Skeletal muscle cell (primary cell): ENCODE data around the gene FBP1.
"Not testable (repeated sequence)": the region's sequence is repeated elsewhere in the genome, so short reads cannot be mapped to it uniquely, and the experiment has no call there.

Experiments used
- DNase-seq: peaks from one replicate; pipeline ENCODE4 v3.0.0-alpha.2; 2010; ENCODE audit warnings: low read depth
- H3K4me3 ChIP-seq: 2 replicates; pipeline ENCODE4 v1.5.1; 2011; ENCODE audit warnings: low read depth, mild to moderate bottlenecking, control low read depth, low read length, moderate library complexity

The FBP1 gene

DNA sequence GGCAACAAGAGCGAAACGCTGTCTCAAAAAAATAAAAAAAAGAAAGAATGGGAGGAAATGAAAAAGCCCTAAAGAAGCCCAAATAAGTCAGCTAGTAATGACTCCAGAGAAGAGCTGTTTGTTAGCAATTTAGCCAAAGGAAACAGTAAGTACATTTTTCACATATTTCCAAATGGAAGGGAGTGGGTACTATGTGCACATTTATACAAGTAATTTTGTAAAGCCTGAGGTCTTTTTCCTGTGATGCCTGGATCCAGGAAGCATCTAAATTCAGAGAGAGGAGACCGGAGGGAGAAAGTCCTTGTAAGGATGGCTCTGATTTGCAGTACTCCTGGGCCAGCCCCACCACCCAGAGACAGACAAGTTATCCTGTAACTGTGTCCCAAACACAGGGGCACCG, 14.7 kb downstream of the FBP1 start:
- no peak for DNase-seq
- no peak overlapping the region for H3K4me3 ChIP-seq

DNA sequence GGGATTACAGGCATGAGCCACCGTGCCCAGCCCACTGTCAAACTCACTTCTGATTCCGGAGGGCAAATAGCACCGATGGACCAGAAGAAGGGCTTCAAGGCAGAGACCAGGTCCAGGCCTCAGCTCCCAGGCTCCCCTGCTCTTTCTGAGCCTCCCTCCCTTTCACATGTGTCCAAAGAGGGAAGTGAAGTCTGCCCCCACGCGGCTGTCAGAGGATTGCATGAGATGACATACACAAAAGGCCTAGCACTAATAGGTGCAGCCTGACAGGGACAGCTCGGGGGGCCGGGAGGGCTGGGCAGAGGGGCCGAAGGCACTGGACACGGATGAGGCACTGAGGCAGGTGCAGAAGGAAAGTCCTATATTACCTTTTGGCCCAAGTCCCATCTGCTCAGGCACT, 16.1 kb downstream of the FBP1 start:
- DNase-seq = no peak
- no peak overlapping the region for H3K4me3 ChIP-seq

DNA sequence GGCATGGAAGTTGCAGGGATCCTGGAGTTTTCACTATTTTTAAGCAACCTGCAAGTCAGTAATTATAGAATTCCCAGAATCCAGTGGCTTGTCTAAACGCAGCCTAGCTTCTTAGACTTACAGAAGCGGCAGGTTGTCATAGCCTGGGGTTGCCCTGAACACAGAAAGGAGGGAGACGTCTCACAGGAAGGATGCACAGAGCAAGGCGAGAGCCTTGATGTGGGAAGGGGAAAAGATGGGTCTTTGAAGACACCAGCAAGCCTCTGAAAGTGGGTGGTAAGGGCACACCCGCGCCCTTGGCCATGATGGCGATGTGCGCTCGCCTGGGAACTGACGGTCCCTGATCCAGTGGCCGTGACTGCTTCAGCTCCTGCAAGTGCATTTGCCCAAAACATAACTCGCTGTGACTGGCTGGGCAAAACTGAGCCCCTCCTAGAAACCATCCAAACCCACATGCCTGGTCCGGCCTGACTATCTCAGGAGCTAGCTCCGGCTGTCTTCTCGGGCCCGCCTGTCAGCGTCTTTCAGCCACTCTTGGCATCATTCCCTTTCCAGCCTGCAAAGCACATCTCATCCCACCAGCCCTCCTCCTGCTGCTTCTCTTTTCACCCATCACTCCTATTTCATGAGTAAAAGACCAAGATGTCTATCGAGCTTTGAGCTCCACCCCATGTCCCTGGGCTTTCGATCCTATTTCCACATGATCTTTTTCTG, 17.1 kb downstream of the FBP1 start:
- H3K4me3 ChIP-seq = no peak overlapping the region
- DNase-seq = no peak

DNA sequence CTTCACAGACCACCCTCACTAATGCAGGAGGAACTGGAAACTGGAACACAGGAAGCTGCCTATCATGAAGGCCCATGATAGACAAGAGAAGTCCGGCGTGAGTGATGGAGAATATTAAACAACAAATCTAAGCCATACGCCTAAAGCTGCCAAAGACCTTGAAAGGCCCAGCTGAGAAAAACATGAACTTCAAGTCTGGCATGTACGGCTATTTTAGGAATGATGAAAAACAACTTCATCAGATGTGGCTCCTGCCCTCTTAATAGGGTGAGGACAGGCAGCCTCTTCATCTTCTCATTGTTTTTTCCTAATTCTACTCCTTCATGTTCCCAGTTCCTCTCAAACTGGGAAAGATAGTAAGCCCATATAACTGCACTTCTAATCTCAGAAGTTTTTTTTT, 20.3 kb downstream of the FBP1 start:
- no peak overlapping the region for H3K4me3 ChIP-seq
- no peak for DNase-seq

DNA sequence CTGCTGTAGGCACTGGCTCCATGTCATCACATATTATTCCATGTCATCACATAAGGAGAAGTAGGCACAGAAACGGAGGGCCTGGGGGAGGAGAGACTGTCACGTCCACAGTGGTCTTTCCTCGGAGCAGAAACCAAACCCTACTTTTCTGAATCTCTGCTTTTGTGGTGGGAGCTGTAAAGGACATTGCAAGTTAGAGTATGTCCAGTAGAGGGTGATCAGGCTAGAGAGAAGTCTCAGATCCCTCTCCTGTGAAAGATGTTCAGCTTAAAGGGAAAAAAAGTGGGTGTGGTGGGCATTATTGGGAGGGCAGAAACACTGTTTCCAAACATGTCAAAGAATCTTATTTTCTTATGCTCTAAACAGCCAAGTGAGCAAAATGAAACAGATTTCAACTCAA, 26.3 kb downstream of the FBP1 start:
- no peak for DNase-seq

DNA sequence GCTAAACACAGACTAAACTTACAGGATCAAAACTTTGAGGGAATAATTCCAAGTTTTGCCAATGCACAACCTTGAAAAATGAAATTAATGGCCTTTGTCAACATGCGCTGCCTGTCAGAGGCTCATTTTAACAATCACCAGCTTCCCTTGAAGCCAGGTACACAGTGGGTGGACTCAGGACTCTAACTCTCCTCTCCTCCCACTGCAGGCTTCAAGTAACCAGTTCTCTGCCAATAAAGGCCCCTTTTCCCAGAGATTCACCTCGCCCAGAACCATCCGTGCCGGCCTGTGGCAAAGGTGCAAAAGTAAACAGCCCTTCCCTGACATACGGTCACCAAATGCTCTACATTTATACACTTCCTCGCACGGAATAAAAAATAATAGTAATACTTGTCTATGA, 27.2 kb downstream of the FBP1 start:
- DNase-seq = no peak
- no peak overlapping the region for H3K4me3 ChIP-seq

More for the DNA sequence above, 26.3 kb downstream of the FBP1 start:
- no peak overlapping the region for H3K4me3 ChIP-seq

DNA sequence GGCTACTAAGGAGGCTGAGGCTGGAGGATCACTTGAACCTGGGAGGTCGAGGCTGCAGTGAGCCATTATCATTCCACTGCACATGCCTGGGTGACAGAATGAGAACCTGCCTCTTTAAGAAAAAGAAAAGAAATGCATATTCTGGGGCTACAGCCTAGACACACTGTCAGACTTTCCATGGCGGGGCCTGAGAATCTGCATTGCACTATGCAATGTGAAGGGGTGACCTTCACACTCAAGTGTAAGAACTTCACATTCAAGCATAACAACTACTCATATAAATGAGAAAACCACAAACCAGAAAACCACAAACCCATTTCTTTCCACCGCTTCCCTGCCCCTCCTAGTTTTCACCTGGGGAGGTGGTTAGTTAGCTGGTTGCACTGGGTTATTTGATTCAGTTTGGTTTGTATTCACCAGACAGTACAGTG, 27.7 kb downstream of the FBP1 start:
- H3K4me3 ChIP-seq = no peak overlapping the region
- no peak for DNase-seq

DNA sequence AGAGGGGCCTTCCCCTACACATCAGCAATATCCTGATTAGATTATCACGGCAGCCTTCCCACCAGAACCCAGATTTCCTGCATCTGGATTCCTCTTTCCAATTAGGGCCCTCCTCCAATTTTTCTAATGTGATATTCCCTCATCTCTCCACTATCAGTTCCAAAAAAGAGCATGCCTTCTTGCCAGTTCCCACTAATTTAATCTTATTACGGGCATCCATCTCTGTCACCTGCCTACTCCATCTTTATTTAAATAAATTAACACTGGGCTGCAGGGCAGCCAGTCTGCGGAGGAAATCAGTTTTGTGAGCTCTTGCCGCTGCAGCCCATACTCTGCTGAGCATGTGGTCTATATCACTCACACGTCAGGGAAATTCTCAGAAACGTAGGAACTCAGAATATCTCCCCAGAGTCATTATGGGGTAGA, 29.1 kb downstream of the FBP1 start:
- H3K4me3 ChIP-seq = no peak overlapping the region

DNA sequence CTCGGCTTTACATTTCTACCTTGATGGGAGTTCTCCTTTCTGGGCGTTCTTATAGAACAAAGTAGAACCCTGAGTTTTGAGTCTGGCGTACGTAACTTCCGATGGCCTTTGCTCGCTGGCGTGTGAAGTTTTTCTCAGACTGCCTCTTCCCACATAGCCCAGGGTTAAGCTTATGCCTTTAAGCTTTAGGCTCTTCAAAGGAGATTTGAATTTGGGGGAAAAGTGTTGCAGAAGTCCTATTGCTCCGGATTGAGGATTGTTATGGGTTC, 32.0 kb downstream of the FBP1 start:
- H3K4me3 ChIP-seq = no peak overlapping the region
- DNase-seq = no peak

More for the DNA sequence above, 29.1 kb downstream of the FBP1 start:
- no peak for DNase-seq

DNA sequence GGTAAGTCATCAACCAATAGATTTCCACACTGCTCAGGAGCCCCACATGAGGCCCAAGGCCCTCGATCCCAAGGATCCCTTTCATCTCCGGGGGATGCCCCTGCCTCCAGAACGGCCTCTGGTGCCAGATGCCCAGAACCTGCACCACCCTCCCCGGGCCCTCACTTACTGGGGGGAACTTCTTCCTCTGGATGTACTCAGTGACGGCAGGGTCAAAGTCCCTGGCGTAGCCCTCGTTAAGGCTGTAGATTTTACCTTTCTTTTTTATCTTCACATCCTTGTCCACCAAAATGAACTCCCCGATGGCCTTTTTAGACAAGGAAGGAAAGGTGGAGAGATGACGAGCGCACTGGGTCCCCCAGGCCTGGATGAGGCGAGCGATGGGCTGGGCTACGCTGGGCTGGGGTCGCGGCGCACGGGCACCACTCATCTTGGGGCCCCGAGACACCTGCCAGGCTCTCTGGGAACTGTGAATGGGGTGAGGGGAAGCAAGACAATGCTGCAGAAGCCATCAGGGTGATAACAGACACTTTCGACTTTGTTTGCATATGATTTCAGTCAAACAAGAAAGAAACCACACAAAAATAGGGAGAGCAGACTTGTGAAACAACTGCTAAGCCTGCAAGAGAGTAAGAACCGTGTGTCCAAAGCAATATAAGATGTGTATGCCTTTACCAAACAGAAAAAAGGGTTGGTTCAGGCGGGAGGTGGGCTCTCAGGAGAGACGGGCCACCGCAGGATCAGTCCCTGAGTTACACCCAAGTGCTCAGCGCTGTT, 32.5 kb downstream of the FBP1 start:
- no peak for DNase-seq
- H3K4me3 ChIP-seq = no peak overlapping the region

DNA sequence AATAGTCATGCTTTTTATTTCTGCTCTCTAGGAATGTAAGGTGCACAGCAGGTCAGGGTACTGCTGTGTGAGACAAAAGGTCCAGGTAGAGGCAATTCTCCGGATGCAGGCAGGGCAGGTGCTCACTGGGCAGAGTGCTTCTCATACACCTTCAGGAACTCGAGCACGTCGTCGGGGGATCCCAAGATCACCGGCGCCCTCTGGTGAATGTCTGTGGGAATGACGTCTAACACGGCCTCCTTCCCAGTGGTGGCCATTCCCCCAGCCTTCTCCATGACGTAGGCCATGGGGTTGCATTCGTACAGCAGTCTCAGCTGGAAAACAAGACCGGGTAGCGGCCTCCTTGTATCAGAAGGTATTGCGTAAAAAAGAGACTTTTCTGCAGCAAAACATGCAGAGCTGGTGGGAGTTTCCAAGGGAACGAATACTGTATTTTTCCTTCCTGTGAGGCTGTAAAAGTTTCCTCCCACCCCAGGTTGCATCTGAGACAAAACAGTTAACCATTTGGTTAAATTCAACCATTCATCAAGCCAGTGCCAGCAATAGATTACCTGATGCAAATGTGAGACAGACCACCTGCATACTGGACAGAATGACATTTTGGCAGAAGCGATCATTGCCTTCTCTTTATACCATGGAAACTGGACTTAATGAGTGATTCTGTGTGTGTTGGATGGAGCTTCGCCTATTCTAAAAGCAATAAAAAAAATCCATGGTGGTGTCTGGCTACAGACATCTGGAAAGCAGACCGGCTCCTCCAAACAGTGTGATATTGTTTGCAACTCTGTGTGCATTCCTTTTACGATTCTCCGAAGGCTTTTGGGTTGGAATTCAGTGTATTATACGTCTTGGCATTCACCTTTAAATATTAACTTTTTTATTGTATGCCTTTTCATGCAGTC, 35.8 kb downstream of the FBP1 start:
- DNase-seq = peak; percentile 58
- H3K4me3 ChIP-seq = no peak overlapping the region

DNA sequence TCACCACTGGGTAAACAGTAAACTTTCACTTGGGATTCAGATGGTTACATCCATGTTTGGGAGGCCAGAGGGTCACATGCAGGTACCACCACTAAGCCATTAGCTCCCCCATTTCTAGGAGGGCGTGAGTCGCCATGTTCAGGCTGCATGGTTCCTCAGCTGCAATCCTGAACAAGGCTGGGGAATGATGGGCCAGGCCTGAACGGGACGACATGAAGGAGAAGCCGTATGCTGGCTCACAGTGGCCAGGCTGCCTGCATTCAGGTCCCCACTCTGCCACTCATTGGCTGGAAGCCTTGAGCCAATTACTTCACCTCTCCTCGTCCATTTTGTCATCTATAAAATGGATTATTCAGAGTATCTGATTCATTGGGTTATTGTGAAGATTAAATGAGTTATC, 36.7 kb downstream of the FBP1 start:
- H3K4me3 ChIP-seq = no peak overlapping the region

DNA sequence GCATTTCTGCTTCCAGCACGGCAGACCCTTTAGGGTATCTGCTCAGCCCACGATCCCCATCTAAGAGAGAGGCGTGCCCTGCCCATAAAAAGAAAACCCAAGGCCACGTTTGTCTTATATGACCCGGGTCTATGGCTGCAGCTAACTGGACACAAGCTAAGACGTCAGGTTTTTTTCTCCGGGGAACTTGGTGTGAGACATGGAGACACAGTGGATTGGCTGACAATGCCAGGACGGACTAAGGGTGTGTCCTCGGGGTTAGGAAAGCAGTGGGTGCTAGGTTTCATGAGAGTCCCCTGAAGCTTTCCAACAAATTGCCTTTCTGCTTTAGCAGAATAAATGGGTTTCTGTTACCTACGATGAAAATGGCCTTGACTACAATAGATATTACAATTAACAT, 38.6 kb downstream of the FBP1 start:
- DNase-seq = no peak
- H3K4me3 ChIP-seq = no peak overlapping the region

More for the DNA sequence above, 36.7 kb downstream of the FBP1 start:
- no peak for DNase-seq

DNA sequence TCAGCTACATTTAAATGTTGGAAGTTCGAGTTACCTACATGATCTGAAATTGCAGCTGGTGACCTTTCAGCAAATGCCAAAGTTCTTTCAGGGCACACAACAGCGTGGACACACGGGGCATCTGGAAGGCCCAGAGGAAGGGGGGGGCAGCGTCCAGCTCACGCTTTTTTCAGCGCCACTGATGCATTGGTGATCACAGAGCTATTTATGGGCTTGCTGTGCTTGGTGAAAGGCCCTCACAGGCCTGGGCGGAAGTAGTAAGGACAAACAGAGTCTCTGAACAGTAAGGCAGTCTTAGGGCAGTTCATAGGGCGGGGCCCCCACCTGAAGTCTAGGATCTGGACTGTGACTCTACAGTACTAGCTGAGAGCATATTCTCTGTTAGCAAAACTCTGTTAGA, 39.1 kb downstream of the FBP1 start:
- no peak for DNase-seq
- H3K4me3 ChIP-seq = no peak overlapping the region

DNA sequence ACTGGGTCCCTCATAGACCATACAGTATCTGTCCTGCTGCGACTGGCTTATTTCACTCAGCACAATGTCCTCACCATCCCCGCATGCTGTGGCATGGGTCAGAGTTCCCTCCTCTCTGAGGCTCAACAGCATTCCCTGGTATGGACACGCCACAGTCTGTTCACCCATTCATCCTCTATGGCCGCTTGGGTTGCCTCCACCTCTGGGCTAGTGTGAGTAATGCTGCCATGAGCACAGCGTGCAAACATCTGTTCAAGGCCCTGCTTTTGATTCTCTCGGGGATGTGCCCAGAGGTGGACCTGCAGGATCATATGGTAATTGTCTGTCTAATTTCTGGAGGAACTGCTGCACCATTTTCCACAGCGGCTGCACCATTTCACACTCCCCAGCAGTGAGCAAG, 40.2 kb downstream of the FBP1 start:
- no peak overlapping the region for H3K4me3 ChIP-seq
- DNase-seq = no peak

DNA sequence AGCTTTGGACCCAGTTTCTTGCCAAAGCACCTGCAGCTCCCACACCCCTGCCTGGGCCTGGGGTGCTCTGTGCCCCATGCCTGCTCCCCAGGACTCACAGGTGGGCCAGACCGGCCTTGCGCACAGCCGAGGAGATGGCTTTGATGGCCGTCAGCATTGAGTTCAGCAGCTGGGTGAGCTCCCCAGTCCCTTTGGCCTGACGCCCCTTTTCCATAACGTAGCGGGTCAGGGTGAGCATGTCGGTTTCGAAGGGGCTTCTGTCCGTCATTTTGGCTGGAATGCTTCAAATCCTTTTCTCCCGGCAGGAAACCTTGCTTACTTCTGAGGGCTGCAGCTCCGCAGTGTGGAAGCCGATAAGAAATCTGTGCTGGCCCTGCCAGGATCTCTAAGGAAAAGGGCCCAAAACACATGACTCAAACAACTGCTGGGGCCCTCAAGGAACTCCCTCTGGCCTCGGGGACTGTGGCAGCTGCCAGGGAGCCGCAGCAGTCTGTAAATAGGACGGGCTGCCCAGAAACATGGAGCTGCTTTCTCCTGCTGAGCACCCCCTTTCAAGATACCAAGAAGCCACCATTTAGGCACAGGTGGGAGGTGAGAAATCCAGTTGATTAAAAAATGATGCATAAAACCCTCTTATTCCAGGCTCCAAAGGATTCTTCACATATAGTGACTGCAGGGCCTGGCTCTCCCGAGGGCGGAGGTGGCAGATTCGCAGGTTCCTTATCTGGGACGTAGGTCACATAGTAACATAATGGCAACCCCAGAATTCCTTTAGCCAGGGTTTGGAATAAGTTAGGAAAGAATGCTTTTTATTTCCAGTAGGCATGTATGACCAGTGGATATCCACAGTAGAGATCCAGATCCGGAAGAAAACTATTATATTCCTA, 45.6 kb downstream of the FBP1 start, which contains the start of gene FBP2:
Gene FBP2 (minus strand): TSS at position 366 of the 887 bp plus-strand sequence. CDS start 98 bp downstream, at position 268.
- no peak for DNase-seq
- H3K4me3 ChIP-seq = no peak within 1 kb of the TSS

DNA sequence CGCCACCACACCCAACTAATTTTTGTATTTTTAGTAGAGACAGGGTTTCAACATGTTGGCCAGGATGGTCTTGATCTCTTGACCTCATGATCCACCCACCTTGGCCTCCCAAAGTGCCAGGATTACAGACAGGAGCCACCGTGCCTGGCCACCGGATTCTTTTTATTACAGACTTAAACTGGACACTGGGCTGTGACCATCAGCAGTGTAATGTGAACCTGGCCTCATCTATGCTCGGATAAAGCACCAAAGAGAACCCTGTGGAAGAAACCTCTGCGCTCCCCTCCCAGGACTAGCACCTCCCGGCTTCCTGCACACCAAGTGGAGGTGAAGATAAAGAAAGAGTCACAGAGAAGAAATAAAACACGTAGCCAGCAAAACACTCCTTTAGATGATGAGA, 46.6 kb downstream of the FBP1 start:
- DNase-seq, H3K4me3 ChIP-seq: not testable (repeated sequence)

DNA sequence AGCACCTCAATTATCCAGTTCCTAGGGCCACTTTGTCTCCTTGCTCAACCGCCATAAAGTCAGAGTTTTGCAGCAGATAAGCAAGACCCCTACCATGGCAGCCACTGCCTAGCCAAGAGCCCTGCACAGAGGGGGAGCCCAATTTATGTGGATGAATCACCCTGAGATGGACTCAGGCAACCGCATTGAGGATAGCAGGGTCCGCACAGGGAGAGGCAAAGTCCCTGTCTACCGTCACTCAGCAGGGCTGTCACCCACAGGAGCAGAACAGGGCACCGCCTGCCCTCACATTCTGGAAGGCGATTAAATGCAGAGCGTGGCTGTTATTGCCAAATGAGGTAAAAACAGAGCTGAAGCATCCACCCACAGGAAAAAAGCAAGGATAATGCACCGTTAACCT, 47.4 kb downstream of the FBP1 start:
- DNase-seq = no peak
- H3K4me3 ChIP-seq = no peak overlapping the region

DNA sequence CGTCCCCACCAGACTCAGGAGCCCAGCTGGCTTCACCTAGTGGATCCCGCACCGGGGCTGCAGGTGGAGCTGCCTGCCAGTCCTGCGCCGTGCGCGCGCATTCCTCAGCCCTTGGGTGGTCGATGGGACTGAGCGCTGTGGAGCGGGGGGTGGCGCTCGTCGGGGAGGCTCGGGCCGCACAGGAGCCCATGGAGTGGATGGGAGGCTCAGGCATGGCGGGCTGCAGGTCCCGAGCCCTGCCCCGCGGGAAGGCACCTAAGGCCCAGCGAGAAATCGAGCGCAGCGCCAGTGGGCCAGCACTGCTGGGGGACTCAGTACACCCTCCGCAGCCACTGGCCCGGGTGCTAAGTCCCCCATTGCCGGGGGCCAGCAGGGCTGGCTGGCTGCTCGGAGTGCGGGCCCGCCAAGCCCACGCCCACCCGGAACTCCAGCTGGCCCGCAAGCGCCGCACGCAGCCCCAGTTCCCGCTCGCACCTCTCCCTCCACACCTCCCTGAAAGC, 48.2 kb downstream of the FBP1 start:
- not testable (repeated sequence) for DNase-seq, H3K4me3 ChIP-seq
